ENCODE data around the gene SLFN12L. TPM values are rescaled to one million over a fixed set of nuclear protein-coding genes. Genes with fewer than 3 reads are reported as not detected.
A peak's percentile ranks its signal among the peaks of the same experiment; 100 is the strongest.
"Not testable (repeated sequence)": the region's sequence is repeated elsewhere in the genome, so short reads cannot be mapped to it uniquely, and the experiment has no call there.

Gene SLFN12L
- total and polyA plus RNA-seq, 8 donors, result 2.1 to 30.4 (median 16.3) TPM

GRCh38 chr17:35539659-35540026 lies 2.2 kb upstream of the SLFN12L start:
- H3K27me3 ChIP-seq, result no peaks in the 10 kb centered on the region
- no peak overlapping the region for H3K4me3 ChIP-seq
- no peak for ATAC-seq
- no peaks in the 10 kb centered on the region for H3K36me3 ChIP-seq
- no peaks in the 10 kb centered on the region for H3K9me3 ChIP-seq
- H3K27ac ChIP-seq, result peak overlapping the region; percentile 35 to 91
- peaks cover 15 to 68% of the 10 kb centered on the region in 2 donors for H3K4me1 ChIP-seq
- no peak for TF ChIP-seq CTCF (IDR thresholded peaks at IDR 0.05)
- no peak for DNase-seq
- intact Hi-C loops (cut with DNase I), result loop anchor here in 1 of 2 donors (10.0 kb wide), 1 partner anchor 375 kb away; no protein-coding TSS in a partner anchor

GRCh38 chr17:35536664-35537171 lies 760 bp downstream of the SLFN12L start:
- intact Hi-C loops (cut with DNase I), result loop anchor here in 1 of 2 donors (10.0 kb wide), 1 partner anchor 372 kb away; no protein-coding TSS in a partner anchor
- peaks cover 15 to 44% of the 10 kb centered on the region in 2 donors for H3K4me1 ChIP-seq
- peak overlapping the region in 1 of 2 donors; percentile 26 for H3K4me3 ChIP-seq
- H3K9me3 ChIP-seq, result no peaks in the 10 kb centered on the region
- no peak for DNase-seq
- H3K27me3 ChIP-seq, result no peaks in the 10 kb centered on the region
- no peak for TF ChIP-seq CTCF (IDR thresholded peaks at IDR 0.05)
- H3K36me3 ChIP-seq, result no peaks in the 10 kb centered on the region
- ATAC-seq, result no peak
- peak overlapping the region; percentile 34 to 47 for H3K27ac ChIP-seq

GRCh38 chr17:35535406-35535805 lies 2.1 kb downstream of the SLFN12L start:
- H3K4me1 ChIP-seq, result peaks cover 14 to 36% of the 10 kb centered on the region in 2 donors
- DNase-seq, H3K27me3 ChIP-seq, ATAC-seq, H3K9me3 ChIP-seq, H3K27ac ChIP-seq, H3K36me3 ChIP-seq: not testable (repeated sequence)
- intact Hi-C loops (cut with DNase I), result loop anchor here in 1 of 2 donors (10.0 kb wide), 1 partner anchor 371 kb away; no protein-coding TSS in a partner anchor
- peak overlapping the region in 1 of 2 donors; percentile 9 for H3K4me3 ChIP-seq

- Histone ChIP-seq H3K4me1 (peaks cover 6 to 28% of the 10 kb centered on the region in 2 donors), H3K9me3 (no peaks in the 10 kb centered on the region), H3K27ac (no peak overlapping the region), H3K4me3 (peak overlapping the region in 1 of 2 donors; percentile 18), H3K27me3 (no peaks in the 10 kb centered on the region), H3K36me3 (no peaks in the 10 kb centered on the region)
- no peak for DNase-seq
- intact Hi-C loops (cut with DNase I), result loop anchor here in 1 of 2 donors (5.0 to 10.0 kb wide), 2 partner anchors 222 to 370 kb away; no protein-coding TSS in a partner anchor
- no peak for TF ChIP-seq CTCF (IDR thresholded peaks at IDR 0.05)
- ATAC-seq, result no peak
Measured at GRCh38 chr17:35534576-35535093, 2.8 kb downstream of the SLFN12L start.

GRCh38 chr17:35531160-35531559 lies 6.3 kb downstream of the SLFN12L start:
- Histone ChIP-seq H3K27me3 (no peaks in the 10 kb centered on the region), H3K36me3 (no peaks in the 10 kb centered on the region), H3K27ac (no peak overlapping the region), H3K4me1 (peaks cover 0 to 7% of the 10 kb centered on the region in 2 donors), H3K4me3 (no peak overlapping the region), H3K9me3 (no peaks in the 10 kb centered on the region)
- intact Hi-C loops (cut with DNase I), result loop anchor here in 1 of 2 donors (5.0 to 10.0 kb wide), 2 partner anchors 219 to 366 kb away; no protein-coding TSS in a partner anchor
- no peak for ATAC-seq
- TF ChIP-seq CTCF (IDR thresholded peaks at IDR 0.05), result no peak
- no peak for DNase-seq
